ENCODE measurements around the gene PHF11.

Gene PHF11

DNA sequence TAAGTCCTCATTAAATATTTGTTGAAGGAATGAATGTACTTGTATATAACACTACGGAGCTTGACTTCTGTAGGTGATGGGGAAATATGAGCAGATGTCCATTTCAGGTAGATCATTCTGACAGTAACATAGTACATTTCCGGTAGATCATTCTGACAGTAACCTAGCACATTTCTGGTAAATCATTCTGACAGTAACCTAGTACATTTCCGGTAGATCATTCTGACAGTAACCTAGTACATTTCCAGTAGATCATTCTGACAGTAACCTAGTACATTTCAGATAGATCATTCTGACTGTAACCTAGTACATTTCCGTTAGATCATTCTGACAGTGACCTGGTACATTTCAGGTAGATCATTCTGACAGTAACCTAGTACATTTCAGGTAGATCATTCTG, 2.5 kb downstream of the PHF11 start:
- no peak for DNase-seq (ENCODE audit: low read depth)

DNA sequence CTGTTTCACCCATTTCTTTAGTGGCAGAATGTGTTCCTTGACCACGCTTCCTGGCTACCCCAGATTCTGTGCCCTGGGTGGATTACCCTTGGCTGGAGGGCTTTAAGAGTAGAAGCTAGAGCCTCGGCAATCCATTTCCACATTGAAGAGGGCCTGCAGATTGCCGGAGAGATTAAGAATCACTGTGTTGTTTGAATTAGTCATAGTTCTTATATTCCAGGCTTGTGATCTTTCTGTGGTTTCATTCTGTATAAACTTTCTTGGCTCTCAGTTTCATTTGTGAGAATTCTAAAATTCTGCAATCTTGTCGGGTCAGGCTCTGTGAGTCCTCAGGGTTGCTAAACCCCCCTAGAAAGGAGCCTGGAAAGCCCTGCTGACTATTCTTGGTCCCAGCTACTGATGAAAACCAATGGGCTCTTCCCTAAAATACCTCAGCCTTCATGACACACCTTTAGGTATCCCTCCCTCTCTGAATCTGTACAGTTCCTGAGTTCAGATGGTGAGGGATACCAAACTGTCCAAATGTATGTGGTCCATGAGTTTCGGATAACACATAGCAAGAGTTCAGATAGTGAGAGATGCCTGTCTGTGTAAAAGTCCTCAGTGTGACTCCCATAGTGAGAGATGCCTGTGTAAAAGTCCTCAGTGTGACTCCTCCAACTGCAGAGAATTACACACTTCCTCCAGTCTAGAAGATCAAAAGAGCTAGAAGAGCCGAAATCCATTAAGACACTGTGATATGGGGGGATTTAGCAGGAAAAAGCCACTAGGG, 4.3 kb downstream of the PHF11 start:
- DNase-seq (ENCODE audit: low read depth): no peak

GRCh38 chr13:49502954-49503353, 7.2 kb downstream of the PHF11 start:
- DNase-seq (ENCODE audit: low read depth): no peak

GRCh38 chr13:49503951-49504350, 8.2 kb downstream of the PHF11 start:
- DNase-seq (ENCODE audit: low read depth): no peak

- no peak for DNase-seq (ENCODE audit: low read depth)
Measured at GRCh38 chr13:49512578-49512977, 16.8 kb downstream of the PHF11 start.

DNA sequence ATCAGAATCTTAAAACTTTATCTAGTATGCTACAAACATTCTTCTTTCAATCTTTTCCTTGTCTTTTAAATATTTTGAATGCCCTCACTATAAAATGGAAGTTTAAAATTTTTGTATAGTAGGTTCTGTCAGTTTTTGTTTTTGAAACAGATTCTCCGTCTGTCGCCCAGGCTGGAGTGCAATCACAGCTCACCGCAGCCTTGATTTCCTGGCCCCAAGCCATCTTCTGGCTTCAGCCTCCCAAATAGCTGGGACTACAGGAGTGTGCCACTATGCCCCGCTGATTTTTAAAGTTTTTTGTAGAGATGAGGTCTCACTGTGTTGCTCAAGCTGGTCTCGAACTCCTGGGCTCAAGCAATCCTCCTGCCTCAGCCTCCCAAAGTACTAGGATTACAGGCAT, 20.7 kb downstream of the PHF11 start:
- no peak for DNase-seq (ENCODE audit: low read depth)

GRCh38 chr13:49517461-49517860, 21.7 kb downstream of the PHF11 start:
- DNase-seq (ENCODE audit: low read depth): no peak

GRCh38 chr13:49521224-49521623, 25.5 kb downstream of the PHF11 start:
- DNase-seq (ENCODE audit: low read depth): no peak

DNA sequence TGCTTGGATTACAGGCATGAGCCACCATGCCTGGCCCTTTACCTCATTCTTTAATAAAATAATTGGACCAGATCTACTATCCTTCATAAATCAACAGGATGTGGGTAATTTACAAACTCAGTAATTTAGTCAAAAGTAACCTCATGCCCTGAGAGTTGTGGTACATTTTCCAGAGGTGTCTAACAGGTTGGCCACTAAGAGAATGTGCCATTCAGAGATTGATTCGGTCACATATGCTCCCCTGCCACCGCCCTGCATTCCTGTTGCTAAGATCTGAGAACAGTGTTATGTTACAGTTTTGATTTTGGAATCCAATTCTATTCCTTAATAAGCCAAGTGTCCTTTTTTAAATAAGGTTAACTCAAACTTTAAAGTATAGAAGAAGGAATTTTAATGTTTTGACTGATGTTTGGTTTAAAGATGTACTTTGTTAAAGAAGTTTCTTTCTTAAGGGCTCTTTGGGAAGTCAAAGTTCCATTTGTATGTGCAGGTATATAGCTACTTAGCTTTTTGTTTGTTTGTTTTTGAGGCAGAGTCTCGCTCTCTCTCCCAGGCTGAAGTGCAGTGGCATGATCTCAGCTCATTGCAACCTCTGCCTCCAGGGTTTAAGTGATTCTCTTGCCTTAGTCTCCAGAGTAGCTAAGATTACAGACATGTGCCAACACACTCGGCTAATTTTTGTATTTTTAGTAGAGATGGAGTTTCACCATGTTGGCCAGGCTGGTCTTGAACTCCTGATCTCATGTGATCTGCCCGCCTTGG, 29.2 kb downstream of the PHF11 start:
- DNase-seq (ENCODE audit: low read depth): no peak

- no peak for DNase-seq (ENCODE audit: low read depth)
Measured at GRCh38 chr13:49527123-49527522, 31.4 kb downstream of the PHF11 start.

DNA sequence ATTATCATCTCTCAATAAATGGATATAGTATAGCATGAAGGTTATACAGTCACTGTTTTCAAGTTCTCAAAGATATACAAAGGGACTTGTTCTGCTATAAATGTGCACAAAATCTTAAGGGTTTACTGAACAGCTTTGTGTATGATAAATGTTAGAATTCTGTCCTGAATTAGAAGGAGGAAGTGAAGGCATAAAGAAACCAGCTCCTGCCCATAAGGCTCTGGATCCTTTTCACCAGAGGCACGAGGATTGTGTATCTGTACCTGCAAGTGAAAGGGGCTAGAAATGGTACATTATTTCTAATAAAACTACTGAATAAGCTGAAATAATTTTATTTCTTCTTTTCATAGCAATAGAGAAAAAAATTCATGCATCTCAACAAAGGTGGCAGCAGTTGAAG, 32.4 kb downstream of the PHF11 start:
- no peak for DNase-seq (ENCODE audit: low read depth)

- no peak for DNase-seq (ENCODE audit: low read depth)
Measured at GRCh38 chr13:49530457-49530856, 34.7 kb downstream of the PHF11 start.

DNA sequence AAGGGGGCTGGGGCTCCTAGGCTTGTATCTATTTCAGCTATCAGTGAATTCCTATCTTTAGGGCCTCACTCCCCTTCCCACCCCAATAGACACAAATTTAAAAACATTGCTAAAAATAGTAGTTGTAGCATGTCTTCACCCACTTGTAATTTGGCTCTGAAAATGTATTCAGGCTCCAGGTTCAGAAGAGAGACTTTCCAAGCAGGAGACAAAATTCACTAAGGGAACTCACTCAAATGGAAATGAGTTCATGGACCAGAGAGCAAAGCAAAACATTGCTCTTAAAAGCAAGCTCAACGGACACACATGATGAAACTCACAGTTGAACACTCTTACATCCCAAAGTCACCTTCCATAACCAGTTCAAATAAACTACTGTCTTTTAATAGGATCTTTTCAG, 36.8 kb downstream of the PHF11 start:
- no peak for DNase-seq (ENCODE audit: low read depth)

GRCh38 chr13:49533011-49533410, 37.3 kb downstream of the PHF11 start:
- no peak for DNase-seq (ENCODE audit: low read depth)

DNA sequence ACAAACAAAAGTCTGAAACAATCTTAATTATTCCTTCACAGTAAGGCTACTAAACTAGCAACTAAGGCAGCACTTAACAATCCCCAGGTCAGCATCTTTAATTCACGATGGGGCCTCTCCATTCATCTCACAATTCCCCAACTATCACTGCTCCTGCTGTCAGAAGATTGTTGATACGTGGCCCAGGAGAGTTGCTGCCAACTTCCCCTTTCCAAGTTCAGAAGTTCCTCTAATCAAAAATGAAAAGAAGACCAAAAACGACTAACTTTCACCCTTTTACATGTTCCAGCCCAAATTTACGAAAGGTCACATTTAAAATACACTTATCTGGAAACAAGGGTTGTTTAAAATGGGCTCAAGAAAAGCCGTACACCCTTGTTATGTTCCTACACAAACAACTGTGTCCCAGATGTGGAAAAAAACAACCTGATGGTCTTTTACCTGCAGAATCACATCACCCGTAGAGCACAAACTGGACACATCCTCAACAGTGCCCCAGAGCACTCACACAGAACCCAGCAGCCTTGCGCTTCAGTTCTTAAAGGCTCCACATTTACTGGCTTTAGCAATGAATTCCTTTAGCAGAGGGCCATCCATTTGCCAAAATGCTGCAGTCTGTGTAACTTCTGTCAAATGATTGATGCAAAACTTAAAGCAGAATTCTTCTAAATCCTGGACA, 38.0 kb downstream of the PHF11 start:
- no peak for DNase-seq (ENCODE audit: low read depth)

DNA sequence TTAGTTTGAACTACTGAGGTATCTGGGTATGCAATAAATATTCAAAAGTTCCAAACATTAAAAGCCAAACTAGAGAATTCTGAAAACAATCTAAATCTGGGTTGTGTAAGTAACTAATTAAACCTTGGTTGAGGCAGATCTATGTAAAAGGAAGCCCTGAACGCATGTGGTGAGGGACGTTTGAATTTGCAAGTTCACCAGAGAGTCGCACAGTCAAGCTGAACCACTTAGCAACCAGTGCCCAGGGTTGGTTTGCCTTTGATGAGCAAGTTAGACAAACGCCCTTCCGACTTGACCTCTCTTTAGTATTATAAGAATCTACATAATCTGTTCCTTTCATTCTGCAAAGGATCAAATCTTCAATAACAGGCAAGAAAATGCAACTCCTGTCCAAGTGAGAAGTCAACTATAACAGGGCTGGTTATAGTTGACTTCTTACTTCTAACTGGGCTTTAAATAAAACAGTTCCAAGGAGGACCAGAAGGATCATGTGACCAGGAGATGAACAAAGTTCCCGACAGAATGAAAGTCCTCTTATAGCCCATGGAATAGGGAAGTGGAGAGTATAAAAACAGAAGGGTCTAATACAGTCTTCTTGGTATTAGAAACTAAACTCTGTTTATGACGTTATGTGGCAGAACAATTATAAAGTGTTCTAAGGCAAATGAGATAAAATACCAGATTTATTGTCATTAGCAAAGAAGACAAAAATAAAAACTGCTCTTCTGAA, 40.6 kb downstream of the PHF11 start:
- DNase-seq (ENCODE audit: low read depth): no peak

GRCh38 chr13:49538404-49538803, 42.7 kb downstream of the PHF11 start:
- DNase-seq (ENCODE audit: low read depth): no peak

- DNase-seq (ENCODE audit: low read depth): no peak
Measured at GRCh38 chr13:49539313-49539712, 43.6 kb downstream of the PHF11 start.

DNA sequence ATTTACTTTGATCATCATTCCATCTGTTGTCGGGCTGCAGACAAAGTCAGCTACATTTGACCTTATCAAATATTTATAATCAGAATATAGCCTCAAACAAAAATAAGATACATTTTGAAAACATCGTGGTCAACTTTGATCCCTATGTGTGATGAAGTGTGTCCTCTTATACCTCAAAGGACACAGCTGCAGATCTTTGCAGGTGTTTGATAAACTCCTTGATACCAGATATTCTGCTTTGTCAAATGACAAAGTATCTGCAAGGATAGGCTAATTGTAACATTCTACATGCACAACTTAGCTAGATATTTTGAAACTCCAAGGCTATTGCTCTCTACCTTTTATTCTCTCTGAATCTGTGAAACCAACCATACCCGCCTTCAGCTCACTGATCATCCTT, 44.0 kb downstream of the PHF11 start:
- no peak for DNase-seq (ENCODE audit: low read depth)

- no peak for DNase-seq (ENCODE audit: low read depth)
Measured at GRCh38 chr13:49540552-49540951, 44.8 kb downstream of the PHF11 start.

- no peak for DNase-seq (ENCODE audit: low read depth)
Measured at GRCh38 chr13:49543656-49544055, 47.9 kb downstream of the PHF11 start.

DNA sequence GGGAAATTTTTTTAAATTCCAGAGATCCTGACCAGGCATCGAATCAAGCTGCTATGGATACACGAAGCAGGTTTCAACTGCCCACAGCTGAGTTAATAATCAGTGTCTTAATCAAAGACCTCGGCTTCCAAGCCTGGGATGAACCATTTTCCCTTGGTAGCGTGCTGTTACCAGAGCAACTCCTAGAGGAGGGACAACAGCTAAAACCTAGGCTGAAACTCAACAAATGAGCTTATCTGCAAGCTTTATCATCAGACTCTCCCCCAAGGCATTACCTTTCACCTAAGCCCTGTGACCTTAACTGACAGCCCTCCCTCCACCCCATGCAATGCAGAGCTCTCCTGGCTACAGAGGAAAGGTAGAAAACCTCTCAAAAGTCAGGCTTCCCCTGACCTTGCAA, 49.9 kb downstream of the PHF11 start:
- DNase-seq (ENCODE audit: low read depth): no peak
